IMR-90 (cell line): ENCODE results near the gene SLC9A3. TPM values are rescaled to one million over a fixed set of nuclear protein-coding genes. Genes with fewer than 3 reads are reported as not detected.

ENCODE experiments used
- ATAC-seq: fragments of 200-7000 bp; cut with Tn5 transposase; 2 replicates; pipeline ENCODE4 v1.9.1; 2020; ENCODE audit warnings: low read depth, mild to moderate bottlenecking, moderate library complexity
- BruUV-seq: library from RNA; stranded (reverse); fragments of 400-500 nt; replicated peaks from 2 replicates; lab custom pipeline; 2021; lab: Mats Ljungman, UMichigan
- CTCF ChIA-PET: fragments of 300-600 bp; formaldehyde crosslinking; extraction: SDS; loops from one replicate; lab custom pipeline; 2021; ENCODE audit warnings: antibody characterized with exemption; lab: Yijun Ruan, JAX
- POLR2A ChIA-PET: fragments of 300-600 bp; sonication (Branson Sonifier 250); formaldehyde crosslinking; loops from one replicate; lab custom pipeline; 2022; ENCODE audit warnings: antibody characterized with exemption; ENCODE audit not compliant: unreplicated experiment; lab: Charles Lee
- DNase-seq: peaks from one replicate; pipeline ENCODE4 v3.0.0; 2013
- H2AFZ ChIP-seq: replicated peaks from 2 replicates; pipeline ENCODE3; 2013; ENCODE audit warnings: low read length, mild to moderate bottlenecking; ENCODE audit not compliant: poor library complexity
- H2AK5ac ChIP-seq: 2 replicates; pipeline ENCODE4 v1.6.1; 2013; ENCODE audit warnings: low read depth, low read length, inconsistent platforms
- H2AK9ac ChIP-seq: replicated peaks from 2 replicates; pipeline ENCODE3; 2013; ENCODE audit warnings: mild to moderate bottlenecking, low read depth, low read length, moderate library complexity; ENCODE audit not compliant: poor library complexity
- H2BK120ac ChIP-seq: 2 replicates; pipeline ENCODE4 v1.6.1; 2013; ENCODE audit warnings: low read depth, low read length, inconsistent platforms
- H2BK15ac ChIP-seq: 3 replicates; pipeline ENCODE4 v1.6.1; 2013; ENCODE audit warnings: low read depth, low read length, inconsistent platforms
- H2BK20ac ChIP-seq: 2 replicates; pipeline ENCODE4 v1.6.1; 2013; ENCODE audit warnings: low read depth, mild to moderate bottlenecking, inconsistent platforms, low read length, moderate library complexity
- H2BK5ac ChIP-seq: 2 replicates; pipeline ENCODE4 v1.6.1; 2013; ENCODE audit warnings: mild to moderate bottlenecking, low read depth, low read length, inconsistent platforms; ENCODE audit not compliant: poor library complexity, severe bottlenecking
- H3K14ac ChIP-seq: replicated peaks from 2 replicates; pipeline ENCODE4 v1.6.1; 2013; ENCODE audit warnings: low read depth, low read length, inconsistent platforms
- H3K18ac ChIP-seq: 2 replicates; pipeline ENCODE4 v1.6.1; 2013; ENCODE audit warnings: low read depth, low read length, control low read depth
- H3K23ac ChIP-seq: 2 replicates; pipeline ENCODE4 v1.6.1; 2013; ENCODE audit warnings: low read depth, low read length, inconsistent platforms
- H3K27ac ChIP-seq: 2 replicates; pipeline ENCODE4 v1.5.1; 2013; ENCODE audit warnings: mild to moderate bottlenecking, control low read depth, low read length; ENCODE audit not compliant: insufficient read depth
- H3K27me3 ChIP-seq: 2 replicates; pipeline ENCODE4 v1.6.1; 2013; ENCODE audit warnings: low read length; ENCODE audit not compliant: control insufficient read depth, insufficient read depth
- H3K36me3 ChIP-seq: 2 replicates; pipeline ENCODE4 v1.6.1; 2013; ENCODE audit warnings: low read length, mixed read lengths; ENCODE audit not compliant: control insufficient read depth, insufficient read depth
- H3K4ac ChIP-seq: 2 replicates; pipeline ENCODE4 v1.6.1; 2013; ENCODE audit warnings: low read depth, low read length, inconsistent platforms
- H3K4me1 ChIP-seq: 2 replicates; pipeline ENCODE4 v1.6.1; 2013; ENCODE audit warnings: low read length, mixed read lengths; ENCODE audit not compliant: control insufficient read depth, insufficient read depth
- H3K4me2 ChIP-seq: 2 replicates; pipeline ENCODE4 v1.6.1; 2013; ENCODE audit warnings: low read depth, mild to moderate bottlenecking, control low read depth, low read length, moderate library complexity
- H3K4me3 ChIP-seq: 2 replicates; pipeline ENCODE4 v1.5.1; 2013; ENCODE audit warnings: low read depth, mild to moderate bottlenecking, control low read depth, low read length, moderate library complexity; ENCODE audit not compliant: insufficient read depth
- H3K56ac ChIP-seq: 2 replicates; pipeline ENCODE4 v1.6.1; 2013; ENCODE audit warnings: low read length, inconsistent platforms; ENCODE audit not compliant: insufficient read depth; ENCODE audit errors: extremely low read depth
- H3K79me1 ChIP-seq, 2 experiments: 2 replicates each; pipeline ENCODE4 v1.6.1; 2013; ENCODE audit warnings: low read length in 2 of 2, inconsistent platforms in 1 of 2, low read depth in 1 of 2
- H3K9ac ChIP-seq: 2 replicates; pipeline ENCODE4 v1.6.1; 2013; ENCODE audit warnings: low read depth, low read length, control low read depth
- H3K9me1 ChIP-seq: 2 replicates; pipeline ENCODE4 v1.6.1; 2013; ENCODE audit warnings: low read length, inconsistent platforms; ENCODE audit not compliant: insufficient read depth
- H3K9me3 ChIP-seq: 2 replicates; pipeline ENCODE4 v1.6.1; 2013; ENCODE audit warnings: low read length; ENCODE audit not compliant: control insufficient read depth, insufficient read depth
- H4K20me1 ChIP-seq: 2 replicates; pipeline ENCODE4 v1.6.1; 2013; ENCODE audit warnings: low read length, inconsistent platforms; ENCODE audit not compliant: insufficient read depth
- H4K5ac ChIP-seq: 2 replicates; pipeline ENCODE4 v1.6.1; 2013; ENCODE audit warnings: mild to moderate bottlenecking, low read depth, low read length, control low read depth
- H4K8ac ChIP-seq, 2 experiments: 2 replicates each; pipeline ENCODE4 v1.6.1; 2013; ENCODE audit warnings: low read depth in 2 of 2, low read length in 2 of 2, control low read depth in 1 of 2, inconsistent platforms in 1 of 2
- H4K91ac ChIP-seq: 2 replicates; pipeline ENCODE4 v1.6.1; 2013; ENCODE audit warnings: low read depth, low read length, inconsistent platforms; ENCODE audit not compliant: insufficient read depth
- BHLHE40 ChIP-seq: fragments of 150-350 bp; IDR thresholded peaks from 2 replicates; pipeline ENCODE4 v1.6.1; 2016; ENCODE audit warnings: mild to moderate bottlenecking, low read depth, low read length
- CEBPB ChIP-seq: IDR thresholded peaks from 2 replicates; pipeline ENCODE4 v1.6.1; 2012; ENCODE audit warnings: low read depth, low read length, improper control_type of control experiment
- CHD1 ChIP-seq: IDR thresholded peaks from 2 replicates; pipeline ENCODE4 v1.6.1; 2012; ENCODE audit warnings: low read depth, low read length, improper control_type of control experiment
- FOS ChIP-seq: fragments of 150-350 bp; IDR thresholded peaks from 2 replicates; pipeline ENCODE4 v1.6.1; 2016; ENCODE audit warnings: low read depth, low read length
- MAFK ChIP-seq: IDR thresholded peaks from 2 replicates; pipeline ENCODE4 v1.6.1; 2012; ENCODE audit warnings: low read depth, low read length, improper control_type of control experiment
- MAZ ChIP-seq: IDR thresholded peaks from 2 replicates; pipeline ENCODE4 v1.6.1; 2012; ENCODE audit warnings: low read depth, mild to moderate bottlenecking, low read length, improper control_type of control experiment, moderate library complexity, borderline replicate concordance
- MXI1 ChIP-seq: IDR thresholded peaks from 2 replicates; pipeline ENCODE4 v1.6.1; 2012; ENCODE audit warnings: low read depth, mild to moderate bottlenecking, low read length, moderate library complexity, borderline replicate concordance
- NFE2L2 ChIP-seq: fragments of 150-350 bp; IDR thresholded peaks from 2 replicates; pipeline ENCODE4 v1.6.1; 2016; ENCODE audit warnings: low read depth, mild to moderate bottlenecking, low read length
- POLR2A ChIP-seq: IDR thresholded peaks from 2 replicates; pipeline ENCODE4 v1.6.1; 2012; ENCODE audit warnings: mild to moderate bottlenecking, low read depth, low read length
- RCOR1 ChIP-seq: IDR thresholded peaks from 2 replicates; pipeline ENCODE4 v1.6.1; 2012; ENCODE audit warnings: mild to moderate bottlenecking, low read length, improper control_type of control experiment; ENCODE audit not compliant: insufficient replicate concordance
- RFX5 ChIP-seq: IDR thresholded peaks from 2 replicates; pipeline ENCODE4 v1.8.0; 2012; ENCODE audit warnings: low read depth, mild to moderate bottlenecking, low read length, moderate library complexity
- SMC3 ChIP-seq: fragments of 150-350 bp; IDR thresholded peaks from 2 replicates; pipeline ENCODE4 v1.6.1; 2016; ENCODE audit warnings: low read depth, mild to moderate bottlenecking, antibody characterized with exemption, low read length, moderate library complexity
- WGBS, 2 experiments: methylation state at CpG; one replicate each; pipeline versions ENCODE4 v1.1.5 to v1.1.7; 2013; ENCODE audit warnings: missing lambda C conversion rate in 2 of 2; ENCODE audit not compliant: insufficient read length in 1 of 2; ENCODE audit errors: extremely low coverage in 2 of 2; 5-methylcytosine and 5-hydroxymethylcytosine counted together
- dilution Hi-C: fragments of 300-500 bp; cut with HindIII; formaldehyde crosslinking; loops from one replicate; pipeline ENCODE4 v1.14.3; 2018; ENCODE audit warnings: low sequenced_read_pairs; ENCODE audit not compliant: unreplicated experiment
- in situ Hi-C: fragments of 300-500 bp; cut with MboI; formaldehyde crosslinking; loops from 3 replicates; pipeline ENCODE4 v1.14.3; 2019; ENCODE audit warnings: low sequenced_read_pairs, inconsistent platforms, mixed read lengths
- intact Hi-C: fragments of 100-400 bp; cut with micrococcal nuclease; formaldehyde crosslinking; loops from 2 replicates; pipeline ENCODE4 v1.10.0; 2022
- polyA plus RNA-seq, 3 experiments: library from polyadenylated mRNA; depleted of rRNA; stranded (reverse); fragments of >200 nt; gene quantifications; 2 replicates each; pipeline ENCODE4 v1.2.3, GENCODE V29; 2012; ENCODE audit warnings: low replicate concordance in 1 of 3
- total RNA-seq: library from RNA; depleted of rRNA; stranded (reverse); fragments of >200 nt; gene quantifications from 2 replicates; pipeline ENCODE4 v1.2.3, GENCODE V29; 2012
- TF ChIP-seq, protein P1 (sequence below): conservative IDR thresholded peaks from 2 replicates; pipeline ENCODE4 v1.5.1; 2012; ENCODE audit warnings: mild to moderate bottlenecking, low read depth, low read length, improper control_type of control experiment
- TF ChIP-seq, protein P2 (sequence below): fragments of 150-350 bp; IDR thresholded peaks from 2 replicates; pipeline ENCODE4 v1.6.1; 2016; ENCODE audit warnings: low read depth, mild to moderate bottlenecking, low read length, moderate library complexity, borderline replicate concordance

SLC9A3 gene
- total and polyA plus RNA-seq, 2 of the 4 experiments (the other 2 are of a cell fraction): 0.72 to 1.5 TPM

- no peak for DNase-seq
- no peak overlapping the region for H2BK20ac ChIP-seq
- H2BK120ac ChIP-seq: no peak overlapping the region
- H3K9ac ChIP-seq: no peak overlapping the region
- H2AFZ ChIP-seq: no peak overlapping the region
- CTCF ChIA-PET: no interaction called here
- no peaks in the 10 kb centered on the region for H4K20me1 ChIP-seq
- no peak overlapping the region for H4K5ac ChIP-seq
- no peak overlapping the region for H3K27ac ChIP-seq
- no TSS peak for BruUV-seq
- in situ Hi-C loops: no loop called here
- intact Hi-C loops: no loop called here
- no peak overlapping the region for H3K18ac ChIP-seq
- H3K4ac ChIP-seq: no peak overlapping the region
- H2BK15ac ChIP-seq: no peak overlapping the region
- peaks cover 2% of the 10 kb centered on the region; the same call in 1 of the 2 replicates for H3K9me3 ChIP-seq
- H3K79me1 ChIP-seq: no peaks in the 10 kb centered on the region
- no peak overlapping the region for H3K4me2 ChIP-seq
- no peak for ATAC-seq
- no peak overlapping the region for H2AK5ac ChIP-seq
- H4K8ac ChIP-seq: no peak overlapping the region
- no peak overlapping the region for H3K23ac ChIP-seq
- no peak overlapping the region for H3K56ac ChIP-seq
- no peak for TF ChIP-seq CEBPB
- no peak for TF ChIP-seq SMC3
- TF ChIP-seq RCOR1: no peak
- TF ChIP-seq MAZ: no peak
- TF ChIP-seq, protein P1, sequence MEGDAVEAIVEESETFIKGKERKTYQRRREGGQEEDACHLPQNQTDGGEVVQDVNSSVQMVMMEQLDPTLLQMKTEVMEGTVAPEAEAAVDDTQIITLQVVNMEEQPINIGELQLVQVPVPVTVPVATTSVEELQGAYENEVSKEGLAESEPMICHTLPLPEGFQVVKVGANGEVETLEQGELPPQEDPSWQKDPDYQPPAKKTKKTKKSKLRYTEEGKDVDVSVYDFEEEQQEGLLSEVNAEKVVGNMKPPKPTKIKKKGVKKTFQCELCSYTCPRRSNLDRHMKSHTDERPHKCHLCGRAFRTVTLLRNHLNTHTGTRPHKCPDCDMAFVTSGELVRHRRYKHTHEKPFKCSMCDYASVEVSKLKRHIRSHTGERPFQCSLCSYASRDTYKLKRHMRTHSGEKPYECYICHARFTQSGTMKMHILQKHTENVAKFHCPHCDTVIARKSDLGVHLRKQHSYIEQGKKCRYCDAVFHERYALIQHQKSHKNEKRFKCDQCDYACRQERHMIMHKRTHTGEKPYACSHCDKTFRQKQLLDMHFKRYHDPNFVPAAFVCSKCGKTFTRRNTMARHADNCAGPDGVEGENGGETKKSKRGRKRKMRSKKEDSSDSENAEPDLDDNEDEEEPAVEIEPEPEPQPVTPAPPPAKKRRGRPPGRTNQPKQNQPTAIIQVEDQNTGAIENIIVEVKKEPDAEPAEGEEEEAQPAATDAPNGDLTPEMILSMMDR: no peak
- no peak for TF ChIP-seq NFE2L2
- TF ChIP-seq RFX5: no peak
- TF ChIP-seq FOS: no peak
- TF ChIP-seq MAFK: no peak
- no peak for TF ChIP-seq MXI1
- no peak for TF ChIP-seq BHLHE40
- no peak for TF ChIP-seq POLR2A
- TF ChIP-seq CHD1: no peak
- TF ChIP-seq, protein P2, sequence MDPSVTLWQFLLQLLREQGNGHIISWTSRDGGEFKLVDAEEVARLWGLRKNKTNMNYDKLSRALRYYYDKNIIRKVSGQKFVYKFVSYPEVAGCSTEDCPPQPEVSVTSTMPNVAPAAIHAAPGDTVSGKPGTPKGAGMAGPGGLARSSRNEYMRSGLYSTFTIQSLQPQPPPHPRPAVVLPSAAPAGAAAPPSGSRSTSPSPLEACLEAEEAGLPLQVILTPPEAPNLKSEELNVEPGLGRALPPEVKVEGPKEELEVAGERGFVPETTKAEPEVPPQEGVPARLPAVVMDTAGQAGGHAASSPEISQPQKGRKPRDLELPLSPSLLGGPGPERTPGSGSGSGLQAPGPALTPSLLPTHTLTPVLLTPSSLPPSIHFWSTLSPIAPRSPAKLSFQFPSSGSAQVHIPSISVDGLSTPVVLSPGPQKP: no peak
- dilution Hi-C loops: no loop called here
- H3K36me3 ChIP-seq: no peaks in the 10 kb centered on the region
- H2AK9ac ChIP-seq: peak overlapping the region; percentile 55
- WGBS, 2 experiments: 31% methylated on average over 2 of the region's 9 CpGs; no CpG with 5 or more reads in 1 of the 2 experiments
- H3K4me1 ChIP-seq: peaks cover 3% of the 10 kb centered on the region; the same call in 1 of the 2 replicates
- no peak overlapping the region for H3K14ac ChIP-seq
- no peaks in the 10 kb centered on the region for H3K9me1 ChIP-seq
- no peak overlapping the region for H2BK5ac ChIP-seq
- POLR2A ChIA-PET: no interaction called here
- peaks cover 19% of the 10 kb centered on the region for H3K27me3 ChIP-seq
- H4K91ac ChIP-seq: no peak overlapping the region
- H3K4me3 ChIP-seq: no peak overlapping the region
Observed at GRCh38 chr5:544675-545355, 20.6 kb upstream of the SLC9A3 start.
